Thoracic aorta (tissue), 2 donors: Measurements from ENCODE around the gene PRICKLE1. TPM values are rescaled to one million over a fixed set of nuclear protein-coding genes. Genes with fewer than 3 reads are reported as not detected.

Experiments used
- ATAC-seq: fragments of 150-250 bp; one replicate; pipeline ENCODE4 v1.8.0; 2017; ENCODE audit warnings: low read depth; ENCODE audit not compliant: insufficient number of reproducible peaks, low FRiP score
- DNase-seq: peaks from one replicate; pipeline ENCODE4 v3.0.0-alpha.2; 2020; ENCODE audit warnings: low spot score
- H3K27ac ChIP-seq, 2 donors: fragments of 200-600 bp; sonication (generic); 1 replicate in 1 of 2; 2 replicates in 1 of 2; pipeline ENCODE4 v1.5.1; 2016; ENCODE audit warnings: mild to moderate bottlenecking in 2 of 2, moderate library complexity in 2 of 2
- H3K27me3 ChIP-seq: fragments of 200-600 bp; sonication (generic); replicated peaks from 2 replicates; pipeline ENCODE4 v1.6.0; 2016; ENCODE audit warnings: mild to moderate bottlenecking; ENCODE audit not compliant: insufficient read depth
- H3K36me3 ChIP-seq: fragments of 200-600 bp; sonication (generic); one replicate; pipeline ENCODE4 v1.5.1; 2016
- H3K4me1 ChIP-seq, 2 donors: fragments of 200-600 bp; sonication (generic); 1 replicate in 1 of 2; 2 replicates in 1 of 2; pipeline versions ENCODE4 v1.5.1 to v1.6.0; 2016; ENCODE audit warnings: low read depth in 2 of 2, mild to moderate bottlenecking in 1 of 2; ENCODE audit not compliant: control insufficient read depth in 1 of 2
- H3K4me3 ChIP-seq: fragments of 200-600 bp; sonication (generic); 2 replicates; pipeline ENCODE4 v1.5.1; 2016; ENCODE audit warnings: mild to moderate bottlenecking
- H3K9me3 ChIP-seq: fragments of 200-600 bp; sonication (generic); 2 replicates; pipeline ENCODE4 v1.5.1; 2016
- total RNA-seq, 2 donors: library from RNA; depleted of rRNA; stranded (reverse); fragments of >200 nt; gene quantifications; one replicate each; pipeline versions ENCODE4 v1.1.0 to v1.2.3, GENCODE V29; 2016
- TF ChIP-seq, protein P1 (sequence below): fragments of 200-600 bp; sonication (generic); IDR thresholded peaks from one replicate; pipeline ENCODE4 v1.5.1; 2019; ENCODE audit warnings: antibody characterized with exemption

PRICKLE1 gene
- total RNA-seq, 2 donors from 2014 or later: 3.9 to 11.5 TPM

DNA sequence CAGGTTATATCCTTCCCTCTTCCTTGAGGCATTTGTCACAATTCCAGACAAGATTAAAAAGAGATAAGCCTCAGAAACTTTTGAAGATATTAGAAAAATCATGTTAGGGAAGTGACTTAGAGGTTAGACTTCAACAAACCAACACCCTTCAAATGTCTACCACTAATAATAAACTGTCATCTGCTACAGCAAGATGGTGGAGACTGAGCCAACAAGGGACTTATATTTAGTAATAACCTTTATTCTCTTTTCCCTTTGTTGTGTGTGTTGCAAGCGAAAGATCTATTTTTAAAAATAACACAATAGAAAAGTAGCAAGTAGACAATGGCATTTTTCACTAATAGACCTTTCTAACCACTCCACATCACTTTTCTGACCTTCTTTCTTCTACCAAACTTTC is 28.6 kb downstream of the PRICKLE1 start:
- Histone ChIP-seq H3K4me3 (no peak overlapping the region), H3K4me1 (peaks cover 0 to 11% of the 10 kb centered on the region in 2 donors), H3K27ac (no peak overlapping the region), H3K27me3 (no peaks in the 10 kb centered on the region), H3K36me3 (no peaks in the 10 kb centered on the region), H3K9me3 (no peaks in the 10 kb centered on the region)
- no peak for DNase-seq
- TF ChIP-seq, protein P1, sequence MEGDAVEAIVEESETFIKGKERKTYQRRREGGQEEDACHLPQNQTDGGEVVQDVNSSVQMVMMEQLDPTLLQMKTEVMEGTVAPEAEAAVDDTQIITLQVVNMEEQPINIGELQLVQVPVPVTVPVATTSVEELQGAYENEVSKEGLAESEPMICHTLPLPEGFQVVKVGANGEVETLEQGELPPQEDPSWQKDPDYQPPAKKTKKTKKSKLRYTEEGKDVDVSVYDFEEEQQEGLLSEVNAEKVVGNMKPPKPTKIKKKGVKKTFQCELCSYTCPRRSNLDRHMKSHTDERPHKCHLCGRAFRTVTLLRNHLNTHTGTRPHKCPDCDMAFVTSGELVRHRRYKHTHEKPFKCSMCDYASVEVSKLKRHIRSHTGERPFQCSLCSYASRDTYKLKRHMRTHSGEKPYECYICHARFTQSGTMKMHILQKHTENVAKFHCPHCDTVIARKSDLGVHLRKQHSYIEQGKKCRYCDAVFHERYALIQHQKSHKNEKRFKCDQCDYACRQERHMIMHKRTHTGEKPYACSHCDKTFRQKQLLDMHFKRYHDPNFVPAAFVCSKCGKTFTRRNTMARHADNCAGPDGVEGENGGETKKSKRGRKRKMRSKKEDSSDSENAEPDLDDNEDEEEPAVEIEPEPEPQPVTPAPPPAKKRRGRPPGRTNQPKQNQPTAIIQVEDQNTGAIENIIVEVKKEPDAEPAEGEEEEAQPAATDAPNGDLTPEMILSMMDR: no peak
- ATAC-seq: no peak

DNA sequence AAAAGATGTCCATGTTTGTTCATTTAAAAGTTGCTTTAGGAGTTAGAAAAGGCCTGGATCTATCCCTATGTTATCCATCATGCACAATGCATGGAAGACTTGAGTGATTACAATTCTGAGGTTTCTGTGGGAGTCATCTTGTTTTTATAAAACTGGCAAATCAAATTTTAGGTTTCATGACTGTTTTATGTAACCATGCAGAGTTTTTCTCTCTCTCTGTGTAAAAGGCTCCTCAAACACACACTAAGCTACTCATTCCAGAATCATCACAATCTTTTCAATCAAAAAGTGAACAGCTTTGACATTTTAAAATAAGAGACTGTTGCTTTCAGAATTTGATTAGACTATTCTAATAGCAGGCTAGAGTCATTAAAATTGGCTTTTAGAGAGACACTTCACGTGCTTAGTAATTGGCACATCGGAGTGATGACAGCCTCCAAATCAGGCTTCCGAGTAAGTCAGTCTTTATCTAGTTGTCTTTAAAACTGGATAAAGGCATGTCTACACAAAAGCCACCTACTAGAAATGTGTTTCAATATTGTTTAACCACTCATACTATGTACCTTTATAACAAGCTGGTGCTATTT is 31.9 kb downstream of the PRICKLE1 start:
- no peak for ATAC-seq
- Histone ChIP-seq H3K9me3 (no peaks in the 10 kb centered on the region), H3K36me3 (no peaks in the 10 kb centered on the region), H3K4me1 (no peaks in the 10 kb centered on the region), H3K27ac (no peak overlapping the region), H3K4me3 (no peak overlapping the region), H3K27me3 (no peaks in the 10 kb centered on the region)
- TF ChIP-seq, protein P1: no peak
- DNase-seq: no peak

DNA sequence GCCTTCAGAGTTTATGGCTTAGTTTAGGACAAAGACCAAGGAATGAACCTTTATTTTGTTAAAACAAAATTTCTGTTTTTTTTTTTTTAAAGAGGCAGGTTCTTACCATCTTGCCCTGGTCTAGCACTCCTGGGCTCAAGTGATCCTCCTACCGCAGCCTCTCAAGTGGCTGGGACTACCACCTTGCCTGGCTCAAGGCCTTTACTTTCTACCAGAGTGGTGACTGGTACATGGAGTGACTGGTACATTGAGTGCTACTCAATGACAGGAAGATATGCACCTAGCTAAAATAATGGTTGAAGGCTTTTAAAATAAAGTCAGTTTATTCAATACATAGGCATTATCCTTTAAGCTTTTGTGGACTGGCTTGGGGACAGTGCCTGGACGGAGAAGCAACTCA is 32.6 kb downstream of the PRICKLE1 start:
- ATAC-seq: no peak
- TF ChIP-seq, protein P1: no peak
- DNase-seq: no peak
- H3K4me1 ChIP-seq: no peaks in the 10 kb centered on the region
- no peak overlapping the region for H3K27ac ChIP-seq
- H3K4me3 ChIP-seq: no peak overlapping the region
- no peaks in the 10 kb centered on the region for H3K27me3 ChIP-seq
- H3K9me3 ChIP-seq: no peaks in the 10 kb centered on the region
- H3K36me3 ChIP-seq: no peaks in the 10 kb centered on the region

DNA sequence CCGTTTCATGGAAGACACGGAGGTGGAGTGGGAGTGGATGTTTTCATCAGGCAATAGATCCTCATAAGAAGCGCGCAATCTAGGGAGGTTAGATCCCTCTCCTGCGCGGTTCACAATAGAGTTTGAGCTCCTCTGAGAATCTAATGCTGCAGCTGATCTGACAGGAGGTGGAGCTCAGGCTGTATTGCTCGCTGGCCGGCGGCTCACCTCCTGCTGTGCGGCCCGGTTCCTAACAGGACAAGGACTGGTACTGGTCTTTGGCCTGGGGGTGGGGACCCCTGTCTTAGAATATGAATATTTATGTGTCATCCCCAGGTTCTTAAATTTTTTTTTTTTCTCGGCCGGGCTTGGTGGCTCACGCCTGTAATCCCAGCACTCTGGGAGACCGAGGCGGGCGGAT is 36.7 kb downstream of the PRICKLE1 start:
- no peaks in the 10 kb centered on the region for H3K4me1 ChIP-seq
- TF ChIP-seq, protein P1: no peak

DNA sequence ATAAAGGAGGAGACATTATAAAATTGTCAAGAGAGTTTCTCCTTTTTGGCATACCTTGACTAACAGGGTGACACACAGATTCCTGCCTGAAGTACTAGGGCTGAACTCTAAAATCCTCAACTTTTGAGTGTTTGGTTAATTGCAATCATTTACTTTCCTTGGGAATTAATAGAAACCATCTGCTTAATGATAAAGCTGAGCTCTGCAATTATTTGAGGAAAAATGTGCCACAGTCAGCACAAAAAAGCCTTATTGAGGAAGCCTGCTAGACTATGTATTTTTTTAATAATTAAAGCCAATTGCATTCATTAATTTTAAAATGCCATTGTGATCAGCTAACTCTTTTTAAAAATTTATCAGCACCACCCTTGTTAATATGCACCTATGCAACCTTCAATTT is 38.7 kb downstream of the PRICKLE1 start:
- H3K27ac ChIP-seq: no peak overlapping the region
- H3K9me3 ChIP-seq: no peaks in the 10 kb centered on the region
- ATAC-seq (no peak), DNase-seq (no peak)
- no peaks in the 10 kb centered on the region for H3K4me1 ChIP-seq
- TF ChIP-seq, protein P1: no peak
- H3K4me3 ChIP-seq: no peak overlapping the region
- no peaks in the 10 kb centered on the region for H3K36me3 ChIP-seq
- H3K27me3 ChIP-seq: no peaks in the 10 kb centered on the region

More for the DNA sequence above, 36.7 kb downstream of the PRICKLE1 start:
- no peak overlapping the region for H3K27ac ChIP-seq
- DNase-seq: no peak
- H3K36me3 ChIP-seq: no peaks in the 10 kb centered on the region
- no peak for ATAC-seq
- H3K4me3 ChIP-seq: no peak overlapping the region
- no peaks in the 10 kb centered on the region for H3K27me3 ChIP-seq
- H3K9me3 ChIP-seq: no peaks in the 10 kb centered on the region
